Superior temporal gyrus (tissue), 1 donor: ENCODE measurements around the gene RPL19.

Experiments
- DNase-seq: peaks from one replicate; pipeline ENCODE4 v3.0.0-alpha.2; 2016; ENCODE audit errors: extremely low spot score

Gene RPL19

GRCh38 chr17:39173080-39173479 lies 27.0 kb upstream of the RPL19 start:
- DNase-seq: no peak

GRCh38 chr17:39173526-39174274 lies 26.4 kb upstream of the RPL19 start:
- no peak for DNase-seq

- peak; percentile 80 for DNase-seq
These were observed 25.0 kb upstream of the RPL19 start for GRCh38 chr17:39174920-39175694.

GRCh38 chr17:39175695-39176093 lies 24.4 kb upstream of the RPL19 start:
- DNase-seq: no peak

GRCh38 chr17:39177256-39177655 lies 22.8 kb upstream of the RPL19 start:
- DNase-seq: no peak

- DNase-seq: no peak
These were observed 21.5 kb upstream of the RPL19 start for GRCh38 chr17:39178536-39178935.

GRCh38 chr17:39181303-39181702 lies 18.8 kb upstream of the RPL19 start:
- no peak for DNase-seq

- DNase-seq: no peak
These were observed 17.0 kb upstream of the RPL19 start for GRCh38 chr17:39183045-39183444.

GRCh38 chr17:39183720-39184119 lies 16.4 kb upstream of the RPL19 start:
- DNase-seq: no peak

GRCh38 chr17:39186481-39187002 lies 13.5 kb upstream of the RPL19 start:
- no peak for DNase-seq

GRCh38 chr17:39187152-39187830 lies 12.8 kb upstream of the RPL19 start:
- no peak for DNase-seq

GRCh38 chr17:39191750-39192510 lies 8.2 kb upstream of the RPL19 start:
- no peak for DNase-seq

- no peak for DNase-seq
These were observed 7.2 kb upstream of the RPL19 start for GRCh38 chr17:39192901-39193300.

GRCh38 chr17:39193346-39193745 lies 6.7 kb upstream of the RPL19 start:
- no peak for DNase-seq

GRCh38 chr17:39194089-39194984 lies 5.7 kb upstream of the RPL19 start:
- DNase-seq: peak; percentile 71

GRCh38 chr17:39194985-39195524 lies 5.0 kb upstream of the RPL19 start:
- peak; percentile 35 for DNase-seq

GRCh38 chr17:39195568-39196160 lies 4.4 kb upstream of the RPL19 start:
- DNase-seq: no peak

GRCh38 chr17:39196241-39196807 lies 3.8 kb upstream of the RPL19 start:
- DNase-seq: no peak

- no peak for DNase-seq
These were observed 3.2 kb upstream of the RPL19 start for GRCh38 chr17:39196808-39197291.
